GM19035 (cell line): Measurements from ENCODE around the gene ZNF227.
A peak's percentile ranks its signal among the peaks of the same experiment; 100 is the strongest.
"Not testable (repeated sequence)": the region's sequence is repeated elsewhere in the genome, so short reads cannot be mapped to it uniquely, and the experiment has no call there.

Experiments
- ATAC-seq: cut with Tn5 transposase; IDR thresholded peaks from one replicate; pipeline ENCODE4 v1.9.1; 2021; ENCODE audit not compliant: unreplicated experiment

ZNF227 gene

GRCh38 chr19:44212250-44212865 is at the start of gene ZNF227:
Gene ZNF227 (plus strand): TSS chr19:44212532. CDS start chr19:44217793, 5,261 bp downstream.
- ATAC-seq: peak; percentile 90

- ATAC-seq: no peak
These were observed 48.5 kb upstream of the ZNF227 start for GRCh38 chr19:44163789-44164188.

GRCh38 chr19:44164327-44164672 is 48.0 kb upstream of the ZNF227 start:
- ATAC-seq: peak; percentile 14

- peak; percentile 87 for ATAC-seq
These were observed 47.4 kb upstream of the ZNF227 start, which contains the start of gene ZNF226 for GRCh38 chr19:44164673-44165512. Gene ZNF226 (plus strand): TSS chr19:44165100. CDS start chr19:44170081, 4,981 bp downstream.

GRCh38 chr19:44170660-44171059 is 41.7 kb upstream of the ZNF227 start:
- not testable (repeated sequence) for ATAC-seq

- ATAC-seq: no peak
These were observed 35.7 kb upstream of the ZNF227 start for GRCh38 chr19:44176590-44176989.

GRCh38 chr19:44180968-44181367 is 31.4 kb upstream of the ZNF227 start:
- ATAC-seq: no peak

- no peak for ATAC-seq
These were observed 30.2 kb upstream of the ZNF227 start for GRCh38 chr19:44182145-44182544.

- ATAC-seq: no peak
These were observed 22.3 kb upstream of the ZNF227 start for GRCh38 chr19:44190020-44190419.

- ATAC-seq: no peak
These were observed 20.2 kb upstream of the ZNF227 start for GRCh38 chr19:44192127-44192526.

- ATAC-seq: no peak
These were observed 15.6 kb upstream of the ZNF227 start for GRCh38 chr19:44196772-44197171.

- no peak for ATAC-seq
These were observed 9.9 kb upstream of the ZNF227 start for GRCh38 chr19:44202470-44202869.

GRCh38 chr19:44202974-44203373 is 9.4 kb upstream of the ZNF227 start:
- no peak for ATAC-seq

- not testable (repeated sequence) for ATAC-seq
These were observed 8.5 kb upstream of the ZNF227 start for GRCh38 chr19:44203877-44204276.

GRCh38 chr19:44204772-44205171 is 7.6 kb upstream of the ZNF227 start:
- ATAC-seq: no peak

GRCh38 chr19:44207126-44207803 is 5.1 kb upstream of the ZNF227 start:
- peak; percentile 92 for ATAC-seq

- no peak for ATAC-seq
These were observed 574 bp downstream of the ZNF227 start for GRCh38 chr19:44212866-44213346.

- ATAC-seq: not testable (repeated sequence)
These were observed 7.6 kb downstream of the ZNF227 start for GRCh38 chr19:44219926-44220325.

GRCh38 chr19:44220761-44221160 is 8.4 kb downstream of the ZNF227 start:
- ATAC-seq: not testable (repeated sequence)

- not testable (repeated sequence) for ATAC-seq
These were observed 9.0 kb downstream of the ZNF227 start for GRCh38 chr19:44221291-44221690.

- no peak for ATAC-seq
These were observed 16.0 kb downstream of the ZNF227 start for GRCh38 chr19:44228318-44228717.

GRCh38 chr19:44232867-44233266 is 20.5 kb downstream of the ZNF227 start:
- no peak for ATAC-seq
